Stimulated activated effector memory CD8-positive, alpha-beta T cell treated with anti-CD3 and anti-CD28 coated beads, Interleukin-12 subunit alpha, Interleukin-12 subunit beta, amount 100 ng/mL, for 72 hours (primary cell): ENCODE measurements around the gene CNPY3.

Experiments used
- ATAC-seq: fragments of 150-1000 bp; cut with Tn5 transposase; 2 replicates; pipeline ENCODE4 v1.10.0; 2021
- DNase-seq, 2 donors: peaks; one replicate each; pipeline ENCODE4 v3.0.0; 2021 to 2022; ENCODE audit warnings: low spot score in 2 of 2
- H3K27ac Mint-ChIP-seq: one replicate; pipeline ENCODE4 v1.8.0; 2022; ENCODE audit warnings: mild to moderate bottlenecking, mixed read lengths
- H3K36me3 Mint-ChIP-seq: one replicate; pipeline ENCODE4 v1.8.0; 2022; ENCODE audit warnings: mild to moderate bottlenecking, mixed read lengths
- H3K4me1 Mint-ChIP-seq: one replicate; pipeline ENCODE4 v1.8.0; 2022; ENCODE audit warnings: mixed read lengths
- H3K4me3 Mint-ChIP-seq: one replicate; pipeline ENCODE4 v1.8.0; 2022; ENCODE audit warnings: mild to moderate bottlenecking, mixed read lengths
- H3K9me3 Mint-ChIP-seq: one replicate; pipeline ENCODE4 v1.8.0; 2022; ENCODE audit warnings: mixed read lengths

Gene CNPY3

DNA sequence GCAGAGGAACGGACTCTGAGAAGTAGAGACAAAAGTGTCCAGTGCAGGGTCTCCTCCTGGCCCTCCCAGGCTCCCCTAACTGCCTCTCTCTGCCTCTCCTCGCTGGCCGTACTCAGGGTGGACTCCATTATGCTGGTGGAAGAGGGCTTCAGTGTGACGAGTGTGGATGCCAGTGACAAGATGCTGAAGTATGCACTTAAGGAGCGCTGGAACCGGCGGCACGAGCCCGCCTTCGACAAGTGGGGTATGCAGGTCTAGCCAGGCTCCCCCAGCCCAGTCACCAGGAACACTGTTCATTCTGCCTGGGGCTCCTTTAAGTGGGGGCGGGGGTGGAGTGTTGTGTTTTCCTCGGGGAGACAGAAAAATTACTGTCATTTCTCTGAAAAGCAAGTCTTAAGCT lies 32.8 kb downstream of the CNPY3 start:
- no peaks in the 10 kb centered on the region for H3K9me3 Mint-ChIP-seq
- H3K4me3 Mint-ChIP-seq = no peak overlapping the region
- H3K36me3 Mint-ChIP-seq = peaks cover 26% of the 10 kb centered on the region
- no peak for ATAC-seq
- peaks cover 17% of the 10 kb centered on the region for H3K4me1 Mint-ChIP-seq
- no peak overlapping the region for H3K27ac Mint-ChIP-seq
- DNase-seq = no peak

DNA sequence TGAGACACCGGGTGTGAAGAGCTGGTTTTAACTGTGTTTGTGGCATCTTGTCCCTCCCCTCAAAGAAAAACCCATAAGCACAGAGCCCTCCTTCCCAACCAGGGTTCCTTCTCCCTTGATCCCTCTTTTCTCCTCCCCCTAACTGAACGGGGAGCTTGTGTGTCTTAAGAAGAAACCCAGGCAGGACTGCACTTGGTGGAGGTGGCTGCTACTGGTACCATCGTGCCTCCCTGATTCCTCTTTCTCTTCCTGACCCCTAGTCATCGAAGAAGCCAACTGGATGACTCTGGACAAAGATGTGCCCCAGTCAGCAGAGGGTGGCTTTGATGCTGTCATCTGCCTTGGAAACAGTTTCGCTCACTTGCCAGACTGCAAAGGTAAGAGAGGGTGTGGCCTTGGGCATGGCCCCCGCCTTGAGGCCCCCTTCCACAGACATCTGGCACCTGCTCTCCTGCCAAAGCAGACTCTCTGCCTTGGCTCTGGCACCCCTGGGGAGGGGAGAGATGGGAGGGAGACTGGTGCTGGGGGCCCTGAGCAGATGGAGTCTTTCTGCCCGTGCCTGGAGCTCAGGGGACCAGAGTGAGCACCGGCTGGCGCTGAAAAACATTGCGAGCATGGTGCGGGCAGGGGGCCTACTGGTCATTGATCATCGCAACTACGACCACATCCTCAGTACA lies 33.4 kb downstream of the CNPY3 start:
- Mint-ChIP-seq H3K4me3 (no peak overlapping the region), H3K4me1 (peaks cover 17% of the 10 kb centered on the region), H3K36me3 (peaks cover 31% of the 10 kb centered on the region), H3K27ac (no peak overlapping the region), H3K9me3 (no peaks in the 10 kb centered on the region)
- DNase-seq (no peak), ATAC-seq (no peak)

DNA sequence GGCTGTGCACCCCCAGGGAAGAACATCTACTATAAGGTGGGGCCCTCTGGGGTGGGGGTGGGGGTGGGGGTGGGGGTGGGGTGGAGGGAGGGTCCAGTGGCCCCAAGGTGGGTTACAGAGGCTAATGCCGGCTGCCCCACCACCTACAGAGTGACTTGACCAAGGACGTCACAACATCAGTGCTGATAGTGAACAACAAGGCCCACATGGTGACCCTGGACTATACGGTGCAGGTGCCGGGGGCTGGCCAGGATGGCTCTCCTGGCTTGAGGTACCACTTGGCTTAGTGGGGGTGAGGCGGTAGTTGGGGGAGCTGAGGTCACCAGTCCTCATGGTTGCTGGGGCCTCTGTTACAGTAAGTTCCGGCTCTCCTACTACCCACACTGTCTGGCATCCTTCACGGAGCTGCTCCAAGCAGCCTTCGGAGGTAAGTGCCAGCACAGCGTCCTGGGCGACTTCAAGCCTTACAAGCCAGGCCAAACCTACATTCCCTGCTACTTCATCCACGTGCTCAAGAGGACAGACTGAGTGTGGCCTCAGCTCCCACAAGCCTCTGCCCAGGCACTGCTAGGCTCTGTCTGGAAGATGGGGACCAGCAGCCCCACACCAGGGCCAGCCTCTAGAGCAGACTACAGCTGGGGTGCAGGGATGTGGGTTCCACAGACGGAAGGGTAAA lies 34.0 kb downstream of the CNPY3 start:
- Mint-ChIP-seq H3K27ac (no peak overlapping the region), H3K4me3 (no peak overlapping the region), H3K36me3 (peaks cover 37% of the 10 kb centered on the region), H3K9me3 (no peaks in the 10 kb centered on the region), H3K4me1 (peaks cover 17% of the 10 kb centered on the region)
- no peak for DNase-seq
- ATAC-seq = peak; percentile 6

DNA sequence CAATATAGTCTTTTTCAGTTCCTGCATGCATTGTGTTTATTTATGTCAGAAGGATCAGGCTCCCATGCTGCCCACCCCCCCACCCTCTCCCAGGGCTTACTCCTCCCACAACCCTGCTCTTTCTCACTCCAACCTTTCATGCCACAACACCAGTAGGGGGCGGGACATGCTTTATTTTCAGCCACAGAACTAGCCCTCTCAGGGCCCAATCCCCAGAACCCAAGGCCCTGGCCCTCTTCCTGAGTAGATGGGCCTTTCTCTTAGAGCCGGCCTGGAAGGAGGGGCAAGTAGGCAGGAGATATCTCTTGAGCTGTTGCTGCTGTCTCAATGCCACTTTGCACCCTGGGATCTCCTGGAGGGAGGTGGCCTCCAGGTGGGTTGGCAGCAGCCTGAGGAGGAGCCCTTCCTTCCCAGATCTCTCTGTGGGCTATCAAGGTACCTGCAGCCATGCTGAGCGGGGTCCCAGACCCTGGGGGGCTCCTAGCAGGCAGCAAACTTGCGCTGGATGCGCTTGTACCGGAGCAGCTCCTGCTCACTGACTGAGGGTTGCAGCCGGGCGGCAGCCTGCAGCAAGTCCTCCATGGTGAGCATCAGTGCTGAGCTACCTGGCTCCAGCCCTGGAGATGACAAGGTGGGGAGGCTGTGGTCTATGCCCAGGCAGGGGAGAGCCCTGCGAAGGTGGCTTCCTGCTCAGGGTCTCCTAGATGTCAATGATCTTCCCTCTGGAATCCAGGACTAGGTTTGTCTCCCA lies 34.8 kb downstream of the CNPY3 start:
- H3K9me3 Mint-ChIP-seq = no peaks in the 10 kb centered on the region
- DNase-seq (no peak), ATAC-seq (peak; percentile 55)
- peak overlapping the region; percentile 76 for H3K27ac Mint-ChIP-seq
- H3K4me1 Mint-ChIP-seq = peaks cover 16% of the 10 kb centered on the region
- H3K36me3 Mint-ChIP-seq = peaks cover 37% of the 10 kb centered on the region
- H3K4me3 Mint-ChIP-seq = no peak overlapping the region

DNA sequence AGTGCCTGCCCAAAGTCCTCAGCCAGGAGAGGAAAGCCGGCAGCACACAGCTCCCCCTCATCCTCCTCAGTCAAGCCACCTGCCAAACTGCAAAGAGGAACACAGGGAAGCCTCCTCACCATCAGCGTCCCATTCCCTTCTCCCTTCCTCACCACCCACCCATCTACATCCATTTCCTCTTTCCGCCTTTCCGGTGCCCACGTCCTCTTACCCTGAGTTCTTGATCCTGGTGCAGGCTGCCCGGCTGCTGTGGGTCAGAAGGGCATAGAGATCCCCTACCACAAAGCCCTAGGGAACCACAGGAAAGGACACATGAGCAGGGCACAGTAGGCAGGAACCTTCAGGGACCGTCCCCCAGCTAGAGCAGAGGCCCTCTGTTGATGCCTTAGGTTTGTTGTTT lies 37.3 kb downstream of the CNPY3 start:
- H3K4me1 Mint-ChIP-seq = peaks cover 8% of the 10 kb centered on the region
- H3K27ac Mint-ChIP-seq = no peak overlapping the region
- ATAC-seq = no peak
- no peak for DNase-seq
- H3K9me3 Mint-ChIP-seq = no peaks in the 10 kb centered on the region
- H3K36me3 Mint-ChIP-seq = peaks cover 37% of the 10 kb centered on the region
- no peak overlapping the region for H3K4me3 Mint-ChIP-seq

DNA sequence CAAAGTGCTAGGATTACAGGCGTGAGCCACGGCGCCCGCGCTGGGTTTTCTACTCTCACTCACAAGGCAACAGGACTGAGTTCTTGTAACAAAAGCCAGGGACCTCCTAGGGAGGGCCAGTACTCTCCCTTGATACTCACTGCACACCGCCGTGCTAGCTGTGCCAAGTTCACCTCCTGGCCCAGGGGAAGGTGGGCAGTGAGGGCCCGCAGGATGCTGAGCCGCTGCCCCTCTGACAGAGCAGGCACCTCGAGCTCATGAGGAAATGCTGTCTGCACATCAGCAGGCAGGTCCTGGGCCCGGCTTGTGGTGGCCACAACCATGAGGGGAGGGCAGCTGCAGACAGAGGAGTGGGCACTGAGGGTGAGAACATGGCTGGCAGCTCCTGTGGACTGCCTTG lies 37.9 kb downstream of the CNPY3 start:
- DNase-seq (no peak), ATAC-seq (no peak)
- Mint-ChIP-seq H3K9me3 (no peaks in the 10 kb centered on the region), H3K27ac (no peak overlapping the region), H3K4me3 (no peak overlapping the region), H3K4me1 (peaks cover 10% of the 10 kb centered on the region), H3K36me3 (peaks cover 40% of the 10 kb centered on the region)

DNA sequence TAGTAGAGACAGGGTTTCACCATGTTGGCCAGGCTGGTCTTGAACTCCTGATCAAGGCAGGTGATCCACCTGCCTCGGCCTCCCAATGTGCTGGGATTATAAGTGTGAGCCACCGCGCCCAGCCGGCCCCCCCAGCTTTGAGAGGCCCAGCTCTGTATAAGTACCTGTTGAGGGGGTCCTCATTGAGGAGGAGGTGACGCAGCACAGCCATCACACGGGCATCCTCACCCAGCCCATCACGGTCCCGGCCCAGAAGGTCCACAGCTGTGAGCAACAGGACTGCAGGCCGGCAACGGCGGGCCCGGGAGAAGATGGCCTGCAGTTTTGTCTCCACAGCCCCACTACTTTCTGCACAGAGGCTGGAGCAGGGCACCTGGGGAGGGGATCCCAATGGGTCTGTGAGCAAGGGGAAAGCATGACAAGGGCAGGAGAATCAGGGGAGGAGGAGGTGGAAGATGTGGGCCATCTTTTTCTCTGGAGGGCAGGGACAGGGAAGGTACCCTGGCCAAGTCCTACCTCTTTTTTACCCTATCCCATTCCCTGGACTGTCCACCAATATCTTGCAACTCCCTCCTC lies 38.9 kb downstream of the CNPY3 start:
- Mint-ChIP-seq H3K36me3 (peaks cover 42% of the 10 kb centered on the region), H3K27ac (no peak overlapping the region), H3K9me3 (no peaks in the 10 kb centered on the region), H3K4me3 (no peak overlapping the region), H3K4me1 (peaks cover 10% of the 10 kb centered on the region)
- DNase-seq = no peak
- ATAC-seq = no peak

DNA sequence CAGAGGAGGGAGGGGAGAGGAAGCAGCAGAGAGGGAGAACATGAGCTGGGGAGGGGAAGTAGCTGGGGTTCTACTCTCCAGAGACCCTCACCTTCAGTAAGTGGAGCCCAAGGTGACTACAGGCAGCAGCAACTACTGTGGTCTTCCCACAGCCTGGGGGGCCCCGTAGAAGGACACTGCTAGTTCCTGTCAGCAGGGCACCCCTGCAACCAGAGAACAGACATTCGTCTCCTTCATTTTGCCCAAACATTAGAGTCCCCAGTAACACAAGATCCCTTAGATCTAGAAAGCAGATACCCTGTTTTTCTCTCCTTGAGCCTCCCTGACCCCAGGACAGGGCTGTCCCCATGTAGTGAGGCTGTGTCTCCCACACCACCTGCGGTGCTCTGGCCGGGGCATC lies 39.5 kb downstream of the CNPY3 start:
- Mint-ChIP-seq H3K9me3 (no peaks in the 10 kb centered on the region), H3K4me3 (no peak overlapping the region), H3K36me3 (peaks cover 42% of the 10 kb centered on the region), H3K4me1 (peaks cover 10% of the 10 kb centered on the region), H3K27ac (no peak overlapping the region)
- DNase-seq (no peak), ATAC-seq (no peak)

DNA sequence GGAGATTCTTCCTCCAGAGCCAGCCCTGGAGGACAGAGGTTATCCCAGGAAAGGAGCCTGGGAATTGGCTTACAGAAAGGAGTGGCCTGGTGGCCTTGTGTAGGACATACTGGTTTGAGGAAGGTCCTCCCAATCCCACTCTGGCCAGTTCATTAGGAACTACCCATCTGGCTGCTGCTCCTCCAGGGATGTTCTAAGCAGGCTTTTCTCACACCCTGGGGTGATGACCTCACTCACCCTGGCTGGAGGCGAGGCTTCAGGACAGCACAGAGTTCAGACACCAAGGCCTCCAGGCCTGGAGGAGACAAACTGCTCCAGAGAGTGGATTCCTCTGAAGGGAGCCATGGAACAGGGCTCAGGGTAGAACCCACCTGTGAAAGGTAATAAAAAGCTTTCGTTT lies 40.2 kb downstream of the CNPY3 start:
- ATAC-seq (no peak), DNase-seq (no peak)
- peaks cover 10% of the 10 kb centered on the region for H3K4me1 Mint-ChIP-seq
- no peaks in the 10 kb centered on the region for H3K9me3 Mint-ChIP-seq
- H3K4me3 Mint-ChIP-seq = no peak overlapping the region
- no peak overlapping the region for H3K27ac Mint-ChIP-seq
- H3K36me3 Mint-ChIP-seq = peaks cover 38% of the 10 kb centered on the region

DNA sequence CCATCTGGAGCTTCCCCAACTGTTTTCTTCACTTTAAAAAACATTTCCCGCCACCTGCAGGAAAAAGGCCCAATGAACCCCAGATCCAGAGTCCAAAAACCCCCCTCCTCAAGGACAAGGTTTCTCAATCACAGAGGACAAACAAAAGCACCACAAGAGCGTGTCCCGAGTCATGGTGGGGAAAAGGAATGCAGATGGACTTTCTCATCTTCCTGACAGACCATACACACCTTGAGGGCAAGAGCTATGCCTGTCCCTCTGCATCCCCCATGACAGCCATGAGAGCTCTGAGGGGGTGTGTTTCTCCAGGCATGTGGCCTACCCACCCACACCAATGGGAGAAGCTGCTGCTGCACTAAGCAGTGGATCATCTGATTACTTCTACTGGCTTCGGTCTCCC lies 40.7 kb downstream of the CNPY3 start:
- Mint-ChIP-seq H3K4me1 (peaks cover 12% of the 10 kb centered on the region), H3K4me3 (no peak overlapping the region), H3K36me3 (peaks cover 33% of the 10 kb centered on the region), H3K9me3 (no peaks in the 10 kb centered on the region), H3K27ac (no peak overlapping the region)
- no peak for ATAC-seq
- DNase-seq = no peak

DNA sequence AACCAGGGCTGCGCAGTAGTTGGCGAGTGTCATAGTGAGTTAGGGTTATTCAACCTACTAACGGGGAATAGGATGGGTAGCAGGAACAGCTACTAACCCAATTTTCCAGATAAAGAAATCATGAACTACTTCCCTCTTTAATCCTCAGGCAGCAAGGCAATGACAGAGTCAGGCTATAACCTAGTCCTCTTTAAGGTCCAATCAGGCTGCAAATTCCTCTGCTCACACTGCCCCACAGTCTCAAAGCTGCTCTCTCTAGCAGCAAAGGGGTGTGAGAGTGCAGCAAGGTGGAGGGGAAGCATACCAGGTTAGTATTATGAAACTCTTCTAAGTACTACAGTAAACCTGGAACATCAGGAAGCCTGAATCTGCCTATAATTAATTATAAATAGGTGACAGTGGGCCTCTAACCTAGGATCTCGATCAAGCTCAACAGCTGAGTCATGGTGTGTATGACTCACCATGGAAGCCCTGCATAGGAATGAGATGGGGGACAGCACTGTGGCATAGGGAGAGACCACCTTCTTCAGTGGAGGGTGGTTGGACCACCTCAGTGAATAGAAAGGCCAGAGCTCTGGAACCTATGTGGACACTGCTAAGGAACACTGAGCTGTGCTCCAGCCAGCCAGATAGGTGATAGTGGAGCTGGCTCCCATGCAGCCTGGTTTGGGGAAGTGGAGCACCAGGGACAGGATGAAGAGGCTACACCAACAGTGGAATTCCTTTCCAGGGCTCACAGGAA lies 41.8 kb downstream of the CNPY3 start:
- H3K4me3 Mint-ChIP-seq = no peak overlapping the region

DNA sequence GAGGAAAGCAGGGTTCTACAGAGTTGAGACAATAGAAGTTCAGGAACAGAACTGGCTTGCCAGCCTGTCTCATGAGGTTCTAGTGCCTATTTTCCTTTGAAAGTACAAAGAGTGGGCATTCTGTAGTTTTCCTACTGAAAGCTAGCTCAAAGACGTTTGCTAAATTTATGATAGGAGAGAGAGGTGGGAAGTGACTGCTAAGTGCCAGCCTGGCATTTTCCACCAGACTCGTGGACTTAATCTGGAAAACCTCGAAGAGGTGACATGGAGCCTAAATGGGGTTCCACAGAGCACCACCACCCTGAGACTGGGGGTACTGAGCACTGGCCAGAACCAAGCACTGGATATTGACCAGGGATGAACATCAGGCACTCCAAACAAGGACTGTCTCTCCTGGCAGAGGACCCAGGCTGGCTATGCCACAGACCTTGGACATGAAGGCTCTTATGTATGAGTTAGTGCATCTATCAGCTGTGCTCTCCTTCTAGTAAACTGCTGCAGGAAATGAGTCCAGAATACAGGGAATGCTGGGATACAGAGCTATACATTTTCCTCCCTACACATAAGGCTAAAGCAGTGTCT lies 42.6 kb downstream of the CNPY3 start:
- DNase-seq = no peak
- Mint-ChIP-seq H3K4me1 (peaks cover 22% of the 10 kb centered on the region), H3K4me3 (no peak overlapping the region), H3K36me3 (peaks cover 31% of the 10 kb centered on the region), H3K27ac (peak overlapping the region; percentile 75), H3K9me3 (no peaks in the 10 kb centered on the region)
- no peak for ATAC-seq

More for the DNA sequence above, 41.8 kb downstream of the CNPY3 start:
- Mint-ChIP-seq H3K36me3 (peaks cover 29% of the 10 kb centered on the region), H3K27ac (peak overlapping the region; percentile 75), H3K4me1 (peaks cover 15% of the 10 kb centered on the region), H3K9me3 (no peaks in the 10 kb centered on the region)
- DNase-seq (no peak), ATAC-seq (peak; percentile 68)

DNA sequence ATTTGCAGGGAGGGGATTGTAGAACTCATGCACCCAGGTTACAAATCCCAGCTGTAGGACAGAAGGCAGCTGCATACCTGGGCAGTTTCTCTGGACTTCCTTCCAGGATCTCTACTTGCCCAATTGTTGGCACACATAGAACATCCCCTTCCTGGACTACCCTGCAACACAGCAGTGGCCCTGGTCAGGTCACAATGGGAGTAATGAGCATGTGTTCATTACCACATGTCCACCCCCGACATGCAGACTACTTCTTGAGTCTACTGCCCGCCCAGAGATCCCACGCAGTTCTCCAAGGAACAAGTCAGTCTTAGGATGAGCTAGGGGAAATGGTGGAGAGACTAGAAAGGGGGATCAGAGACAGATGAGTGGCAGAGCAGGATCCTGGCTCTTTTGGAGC lies 44.6 kb downstream of the CNPY3 start:
- Mint-ChIP-seq H3K9me3 (no peaks in the 10 kb centered on the region), H3K27ac (no peak overlapping the region), H3K36me3 (peaks cover 36% of the 10 kb centered on the region), H3K4me1 (peaks cover 34% of the 10 kb centered on the region), H3K4me3 (no peak overlapping the region)
- no peak for DNase-seq
- no peak for ATAC-seq

DNA sequence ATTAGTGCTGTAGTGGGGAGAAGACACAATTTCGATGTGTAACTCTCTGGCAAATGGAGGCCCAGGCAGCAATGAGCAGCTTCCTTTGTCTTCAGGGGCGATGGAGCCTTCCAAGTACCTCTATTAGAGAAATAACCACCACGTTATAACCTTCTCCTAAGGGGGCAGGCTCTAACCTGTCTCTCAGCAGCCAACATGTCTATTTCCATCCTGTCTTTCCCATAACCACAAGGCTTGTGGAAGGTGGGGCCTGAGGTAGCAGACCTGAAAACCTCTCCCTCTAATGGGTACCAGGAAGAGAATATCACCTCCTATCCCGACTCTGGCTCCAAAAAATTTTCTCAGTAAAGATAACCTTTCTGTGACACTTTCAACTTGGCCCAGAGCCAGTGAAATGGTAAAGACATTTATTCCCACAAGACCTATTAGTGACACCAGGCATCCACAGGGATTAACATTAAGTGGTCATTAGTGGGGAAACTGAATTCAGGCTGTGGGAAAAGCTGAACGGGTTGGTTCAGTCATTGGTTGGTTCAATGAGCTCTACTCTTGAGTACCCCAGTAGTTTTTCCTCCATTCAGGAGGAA lies 45.7 kb downstream of the CNPY3 start:
- no peak for ATAC-seq
- H3K4me3 Mint-ChIP-seq = no peak overlapping the region
- H3K36me3 Mint-ChIP-seq = peaks cover 41% of the 10 kb centered on the region
- H3K27ac Mint-ChIP-seq = peak overlapping the region; percentile 81
- peaks cover 44% of the 10 kb centered on the region for H3K4me1 Mint-ChIP-seq
- H3K9me3 Mint-ChIP-seq = no peaks in the 10 kb centered on the region
- no peak for DNase-seq
